Stimulated activated CD4-positive, alpha-beta T cell treated with anti-CD3 and anti-CD28 coated beads, Interleukin-4, amount 100 ng/mL, for 4 hours (primary cell): ENCODE data around the gene B3GALNT2.
"Not testable (repeated sequence)": the region's sequence is repeated elsewhere in the genome, so short reads cannot be mapped to it uniquely, and the experiment has no call there.

Experiments
- DNase-seq, 2 experiments: peaks; one replicate each; pipeline ENCODE4 v3.0.0-alpha.2; 2020

The B3GALNT2 gene

GRCh38 chr1:235503403-235504121 is 690 bp downstream of the B3GALNT2 start:
- peak; percentile 21 to 25 for DNase-seq

GRCh38 chr1:235502601-235503402 is 1.4 kb downstream of the B3GALNT2 start:
- no peak for DNase-seq

GRCh38 chr1:235500971-235501540 is 3.2 kb downstream of the B3GALNT2 start:
- DNase-seq = no peak

GRCh38 chr1:235495551-235495950 is 8.7 kb downstream of the B3GALNT2 start:
- DNase-seq = no peak

- no peak for DNase-seq
Observed at GRCh38 chr1:235495030-235495429, 9.2 kb downstream of the B3GALNT2 start.

- no peak for DNase-seq
Observed at GRCh38 chr1:235494531-235494930, 9.7 kb downstream of the B3GALNT2 start.

GRCh38 chr1:235491644-235492043 is 12.6 kb downstream of the B3GALNT2 start:
- DNase-seq = no peak

GRCh38 chr1:235486321-235486720 is 17.9 kb downstream of the B3GALNT2 start:
- no peak for DNase-seq

GRCh38 chr1:235485558-235485957 is 18.7 kb downstream of the B3GALNT2 start:
- DNase-seq = no peak

- DNase-seq = no peak
Observed at GRCh38 chr1:235483090-235483489, 21.2 kb downstream of the B3GALNT2 start.

GRCh38 chr1:235473806-235474205 is 30.4 kb downstream of the B3GALNT2 start:
- no peak for DNase-seq

- DNase-seq = no peak
Observed at GRCh38 chr1:235470741-235471439, 33.4 kb downstream of the B3GALNT2 start.

- not testable (repeated sequence) for DNase-seq
Observed at GRCh38 chr1:235469897-235470296, 34.4 kb downstream of the B3GALNT2 start.

GRCh38 chr1:235468970-235469369 is 35.3 kb downstream of the B3GALNT2 start:
- no peak for DNase-seq

GRCh38 chr1:235468004-235468403 is 36.2 kb downstream of the B3GALNT2 start:
- no peak for DNase-seq

GRCh38 chr1:235465066-235465465 is 39.2 kb downstream of the B3GALNT2 start:
- DNase-seq = no peak

- DNase-seq = not testable (repeated sequence)
Observed at GRCh38 chr1:235462832-235463231, 41.4 kb downstream of the B3GALNT2 start.

GRCh38 chr1:235461954-235462353 is 42.3 kb downstream of the B3GALNT2 start:
- no peak for DNase-seq

- DNase-seq = no peak
Observed at GRCh38 chr1:235460770-235461169, 43.5 kb downstream of the B3GALNT2 start.

GRCh38 chr1:235457856-235458255 is 46.4 kb downstream of the B3GALNT2 start:
- DNase-seq = not testable (repeated sequence)

GRCh38 chr1:235455823-235456222 is 48.4 kb downstream of the B3GALNT2 start:
- DNase-seq = no peak

- DNase-seq = no peak
Observed at GRCh38 chr1:235455097-235455496, 49.2 kb downstream of the B3GALNT2 start.

GRCh38 chr1:235454021-235454420 is 50.2 kb downstream of the B3GALNT2 start:
- no peak for DNase-seq
